Activated CD4-positive, alpha-beta T cell treated with anti-CD3 and anti-CD28 coated beads, Interleukin-2, amount 10 ng/mL, durations not matched to agents 7 days and 5 days (primary cell): Measurements from ENCODE around the gene CD300LB. TPM values are rescaled to one million over a fixed set of nuclear protein-coding genes. Genes with fewer than 3 reads are reported as not detected.
"Not testable (repeated sequence)": the region's sequence is repeated elsewhere in the genome, so short reads cannot be mapped to it uniquely, and the experiment has no call there.

Experiments
- CTCF ChIA-PET: fragments of 350-600 bp; sonication (Branson Sonifier 250); formaldehyde crosslinking; loops from one replicate; lab custom pipeline; 2021; ENCODE audit warnings: antibody characterized with exemption; lab: Charles Lee
- POLR2A ChIA-PET: fragments of 350-600 bp; sonication (Branson Sonifier 250); formaldehyde crosslinking; loops from one replicate; lab custom pipeline; 2021; ENCODE audit warnings: antibody characterized with exemption; lab: Charles Lee
- DNase-seq: peaks from one replicate; pipeline ENCODE4 v3.0.0-alpha.2; 2020
- H3K27ac Mint-ChIP-seq: one replicate; pipeline ENCODE4 v1.8.0; 2021; ENCODE audit warnings: mild to moderate bottlenecking, moderate library complexity, mixed read lengths
- H3K27me3 Mint-ChIP-seq: one replicate; pipeline ENCODE4 v1.8.0; 2021; ENCODE audit warnings: mixed read lengths
- H3K36me3 Mint-ChIP-seq: one replicate; pipeline ENCODE4 v1.8.0; 2021; ENCODE audit warnings: low read depth, mixed read lengths
- H3K4me1 Mint-ChIP-seq: one replicate; pipeline ENCODE4 v1.8.0; 2021; ENCODE audit warnings: mixed read lengths
- H3K4me3 Mint-ChIP-seq: one replicate; pipeline ENCODE4 v1.8.0; 2021; ENCODE audit warnings: mild to moderate bottlenecking, moderate library complexity, mixed read lengths
- H3K9me3 Mint-ChIP-seq: one replicate; pipeline ENCODE4 v1.8.0; 2021; ENCODE audit warnings: mixed read lengths
- total RNA-seq, 2 experiments: library from RNA; stranded (reverse); gene quantifications; one replicate each; pipeline ENCODE4 v1.2.3, GENCODE V29; 2021

The CD300LB gene
- total RNA-seq, result not detected

- CTCF ChIA-PET, result interaction anchor here (0.6 to 2.6 kb wide), 4 partner anchors 10 to 897 kb away, joined by 3 to 6 read pairs (median 4); partner anchors contain the start of gene GPR142
- Mint-ChIP-seq H3K9me3 (no peaks in the 10 kb centered on the region), H3K36me3 (no peaks in the 10 kb centered on the region), H3K4me1 (no peaks in the 10 kb centered on the region), H3K27ac (no peak within 1 kb of the TSS), H3K4me3 (no peak within 1 kb of the TSS), H3K27me3 (peaks cover 50% of the 10 kb centered on the region)
- POLR2A ChIA-PET, result no interaction called here
- DNase-seq, result no peak
Observed at GRCh38 chr17:74531231-74531761, at the start of gene CD300LB. CD300LB (minus strand) TSS chr17:74531475; CDS start chr17:74531350, 125 bp downstream.

GRCh38 chr17:74579900-74580299 lies 48.6 kb upstream of the CD300LB start:
- Mint-ChIP-seq H3K27ac (no peak overlapping the region), H3K4me1 (peaks cover 17% of the 10 kb centered on the region), H3K36me3 (no peaks in the 10 kb centered on the region), H3K27me3 (peaks cover 12% of the 10 kb centered on the region), H3K4me3 (no peak overlapping the region), H3K9me3 (peaks cover 5% of the 10 kb centered on the region)
- no peak for DNase-seq
- POLR2A ChIA-PET, result no interaction called here
- CTCF ChIA-PET, result no interaction called here

GRCh38 chr17:74578979-74579378 lies 47.7 kb upstream of the CD300LB start:
- Mint-ChIP-seq H3K27ac (no peak overlapping the region), H3K9me3 (peaks cover 3% of the 10 kb centered on the region), H3K36me3 (no peaks in the 10 kb centered on the region), H3K27me3 (peaks cover 15% of the 10 kb centered on the region), H3K4me3 (no peak overlapping the region), H3K4me1 (peaks cover 17% of the 10 kb centered on the region)
- CTCF ChIA-PET, result no interaction called here
- no peak for DNase-seq
- POLR2A ChIA-PET, result no interaction called here

- no peak for DNase-seq
- POLR2A ChIA-PET, result no interaction called here
- peaks cover 6% of the 10 kb centered on the region for H3K4me1 Mint-ChIP-seq
- no peaks in the 10 kb centered on the region for H3K9me3 Mint-ChIP-seq
- no peaks in the 10 kb centered on the region for H3K36me3 Mint-ChIP-seq
- CTCF ChIA-PET, result interaction anchor here (1.2 to 1.3 kb wide), 3 partner anchors 8 to 17 kb away, joined by 3 to 4 read pairs (median 4); partner anchors contain the start of gene CD300LD
- no peak overlapping the region for H3K27ac Mint-ChIP-seq
- H3K27me3 Mint-ChIP-seq, result peaks cover 20% of the 10 kb centered on the region
- no peak overlapping the region for H3K4me3 Mint-ChIP-seq
Observed at GRCh38 chr17:74574489-74575142, 43.3 kb upstream of the CD300LB start.

GRCh38 chr17:74573635-74574034 lies 42.4 kb upstream of the CD300LB start:
- CTCF ChIA-PET, result interaction anchor here (0.9 to 1.3 kb wide), 3 partner anchors 7 to 162 kb away, joined by 3 to 4 read pairs (median 3); partner anchors contain the start of gene CD300LD

GRCh38 chr17:74573169-74573568 lies 41.9 kb upstream of the CD300LB start:
- CTCF ChIA-PET, result interaction anchor here (0.9 to 1.3 kb wide), 2 partner anchors 19 to 163 kb away, joined by 3 to 4 read pairs; partner anchors contain the start of gene CD300LD
- Mint-ChIP-seq H3K9me3 (no peaks in the 10 kb centered on the region), H3K36me3 (no peaks in the 10 kb centered on the region), H3K27me3 (peaks cover 20% of the 10 kb centered on the region), H3K27ac (no peak overlapping the region), H3K4me3 (no peak overlapping the region), H3K4me1 (peaks cover 10% of the 10 kb centered on the region)
- POLR2A ChIA-PET, result no interaction called here
- DNase-seq, result no peak

More at GRCh38 chr17:74573635-74574034, 42.4 kb upstream of the CD300LB start:
- H3K4me1 Mint-ChIP-seq, H3K9me3 Mint-ChIP-seq, H3K36me3 Mint-ChIP-seq, POLR2A ChIA-PET, H3K27ac Mint-ChIP-seq, DNase-seq, H3K4me3 Mint-ChIP-seq: not testable (repeated sequence)
- peaks cover 20% of the 10 kb centered on the region for H3K27me3 Mint-ChIP-seq

GRCh38 chr17:74571621-74572270 lies 40.5 kb upstream of the CD300LB start:
- Mint-ChIP-seq H3K9me3 (no peaks in the 10 kb centered on the region), H3K4me3 (no peak overlapping the region), H3K36me3 (no peaks in the 10 kb centered on the region), H3K4me1 (peaks cover 10% of the 10 kb centered on the region), H3K27ac (no peak overlapping the region), H3K27me3 (peaks cover 22% of the 10 kb centered on the region)
- ChIA-PET CTCF (interaction anchor here (0.6 kb wide), 1 partner anchor 16 kb away, joined by 3 read pairs; no protein-coding TSS in a partner anchor), POLR2A (no interaction called here)
- DNase-seq, result no peak

GRCh38 chr17:74569020-74570003 lies 38.0 kb upstream of the CD300LB start:
- DNase-seq, result no peak
- H3K36me3 Mint-ChIP-seq, result no peaks in the 10 kb centered on the region
- POLR2A ChIA-PET, result no interaction called here
- no peak overlapping the region for H3K27ac Mint-ChIP-seq
- H3K4me3 Mint-ChIP-seq, result no peak overlapping the region
- H3K27me3 Mint-ChIP-seq, result peaks cover 18% of the 10 kb centered on the region
- H3K9me3 Mint-ChIP-seq, result no peaks in the 10 kb centered on the region
- CTCF ChIA-PET, result interaction anchor here (0.6 to 1.0 kb wide), 4 partner anchors 8 to 139 kb away, joined by 3 to 4 read pairs (median 3); no protein-coding TSS in a partner anchor
- H3K4me1 Mint-ChIP-seq, result peaks cover 10% of the 10 kb centered on the region

- no peak overlapping the region for H3K27ac Mint-ChIP-seq
- H3K4me3 Mint-ChIP-seq, result no peak overlapping the region
- H3K9me3 Mint-ChIP-seq, result no peaks in the 10 kb centered on the region
- POLR2A ChIA-PET, result no interaction called here
- CTCF ChIA-PET, result interaction anchor here (1.1 kb wide), 1 partner anchor 26 kb away, joined by 3 read pairs; no protein-coding TSS in a partner anchor
- peaks cover 15% of the 10 kb centered on the region for H3K27me3 Mint-ChIP-seq
- H3K4me1 Mint-ChIP-seq, result peaks cover 10% of the 10 kb centered on the region
- DNase-seq, result no peak
- H3K36me3 Mint-ChIP-seq, result no peaks in the 10 kb centered on the region
Observed at GRCh38 chr17:74568106-74568873, 37.0 kb upstream of the CD300LB start.

- POLR2A ChIA-PET, result no interaction called here
- H3K4me3 Mint-ChIP-seq, result no peak within 1 kb of the TSS
- no peaks in the 10 kb centered on the region for H3K9me3 Mint-ChIP-seq
- DNase-seq, result no peak
- no peak within 1 kb of the TSS for H3K27ac Mint-ChIP-seq
- H3K36me3 Mint-ChIP-seq, result no peaks in the 10 kb centered on the region
- CTCF ChIA-PET, result interaction anchor here (1.1 to 1.2 kb wide), 3 partner anchors 24 to 158 kb away, joined by 3 read pairs; no protein-coding TSS in a partner anchor
- peaks cover 15% of the 10 kb centered on the region for H3K27me3 Mint-ChIP-seq
- H3K4me1 Mint-ChIP-seq, result peaks cover 10% of the 10 kb centered on the region
Observed at GRCh38 chr17:74567397-74567796, 36.1 kb upstream of the CD300LB start, which contains the start of gene CD300H. CD300H (minus strand) TSS chr17:74567509.

- Mint-ChIP-seq H3K9me3 (no peaks in the 10 kb centered on the region), H3K4me3 (no peak overlapping the region), H3K4me1 (peaks cover 10% of the 10 kb centered on the region), H3K27me3 (peaks cover 15% of the 10 kb centered on the region), H3K36me3 (no peaks in the 10 kb centered on the region), H3K27ac (no peak overlapping the region)
- ChIA-PET CTCF (interaction anchor here (0.8 to 1.2 kb wide), 7 partner anchors 8 to 197 kb away, joined by 3 to 4 read pairs (median 3); no protein-coding TSS in a partner anchor), POLR2A (interaction anchor here (0.6 kb wide), 1 partner anchor 192 kb away, joined by 6 read pairs; no protein-coding TSS in a partner anchor)
- peak; percentile 40 for DNase-seq
Observed at GRCh38 chr17:74566132-74566753, 35.0 kb upstream of the CD300LB start.
